ENCODE measurements around the gene NBPF1. TPM values are rescaled to one million over a fixed set of nuclear protein-coding genes. Genes with fewer than 3 reads are reported as not detected.
A peak's percentile ranks its signal among the peaks of the same experiment; 100 is the strongest.

NBPF1 gene
- total and polyA plus RNA-seq, 9 of the 15 experiments (the other 6 are each of a cell fraction or from before 2014, with no cell fraction given): 5.2 to 42.6 (median 24.1) TPM

- TF ChIP-seq MEIS2 (IDR thresholded peaks at IDR 0.05; ENCODE audit: partially characterized antibody): no peak
- TF ChIP-seq ZC3H8 (IDR thresholded peaks at IDR 0.05): no peak
- no peak for TF ChIP-seq ZNF75A (CRISPR knock-in tag; IDR thresholded peaks at IDR 0.05)
- TF ChIP-seq ELK3 (CRISPR knock-in tag; IDR thresholded peaks at IDR 0.05): no peak
- TF ChIP-seq GTF2A2 (tag; IDR thresholded peaks at IDR 0.05): no peak
- no peak for TF ChIP-seq HDAC3 (IDR thresholded peaks at IDR 0.05; ENCODE audit: borderline replicate concordance, partially characterized antibody)
- TF ChIP-seq ZKSCAN1 (IDR thresholded peaks at IDR 0.05; ENCODE audit: low read depth, low read length): no peak
- no peak for TF ChIP-seq E2F8 (IDR thresholded peaks at IDR 0.05; ENCODE audit: low read depth, partially characterized antibody)
- no peak for TF ChIP-seq ZNF592 (IDR thresholded peaks at IDR 0.05)
- no peak for TF ChIP-seq ZNF23 (CRISPR knock-in tag; IDR thresholded peaks at IDR 0.05)
- peak; percentile 49; the same call in 1 of the 2 replicates for TF ChIP-seq ZBTB7A (IDR thresholded peaks at IDR 0.05; ENCODE audit: borderline replicate concordance, control insufficient read depth, low read depth, low read length)
- no peak; the same call in 1 of the 2 replicates for TF ChIP-seq ZC3H4 (CRISPR knock-in tag; IDR thresholded peaks at IDR 0.05; ENCODE audit: borderline replicate concordance)
- TF ChIP-seq SRSF9 (IDR thresholded peaks at IDR 0.05; ENCODE audit: borderline replicate concordance, low read depth, low read length): no peak
- no peak for TF ChIP-seq SIN3B (IDR thresholded peaks at IDR 0.05; ENCODE audit: low read depth)
- TF ChIP-seq MTF1 (CRISPR knock-in tag; IDR thresholded peaks at IDR 0.05; ENCODE audit: borderline replicate concordance): no peak
- TF ChIP-seq SRSF1 (IDR thresholded peaks at IDR 0.05; ENCODE audit: low read depth, low read length): no peak
- TF ChIP-seq KLF1 (tag; IDR thresholded peaks at IDR 0.05): peak; percentile 65; the same call in 1 of the 2 replicates
- no peak for TF ChIP-seq MAZ (CRISPR knock-in tag; conservative IDR thresholded peaks at IDR 0.05 in 1 of 2, IDR thresholded peaks at IDR 0.05 in 1 of 2)
Observed at GRCh38 chr1:16625497-16626408, 12.4 kb upstream of the NBPF1 start (continued).
